Mesendoderm (in vitro differentiated cells): ENCODE results near the gene MAML1.

Experiments
- DNase-seq: peaks from one replicate; pipeline ENCODE4 v3.0.0; 2013
- H2AK5ac ChIP-seq: 2 replicates; pipeline ENCODE4 v1.6.1; 2013; ENCODE audit warnings: low read length, inconsistent platforms
- H2BK120ac ChIP-seq: 2 replicates; pipeline ENCODE4 v1.6.1; 2013; ENCODE audit warnings: low read depth, mild to moderate bottlenecking, low read length, moderate library complexity, mixed read lengths
- H2BK15ac ChIP-seq: replicated peaks from 2 replicates; pipeline ENCODE4 v1.6.1; 2013; ENCODE audit warnings: low read depth, mild to moderate bottlenecking, moderate library complexity
- H2BK5ac ChIP-seq: 2 replicates; pipeline ENCODE4 v1.6.1; 2013; ENCODE audit warnings: low read length, inconsistent platforms
- H3K18ac ChIP-seq: 2 replicates; pipeline ENCODE4 v1.6.1; 2013; ENCODE audit warnings: mild to moderate bottlenecking, low read length, mixed read lengths
- H3K23ac ChIP-seq: one replicate; pipeline ENCODE4 v1.6.1; 2013; ENCODE audit warnings: low read length
- H3K27ac ChIP-seq: 2 replicates; pipeline ENCODE4 v1.5.1; 2013; ENCODE audit warnings: low read depth, mild to moderate bottlenecking, inconsistent platforms, low read length, moderate library complexity
- H3K27me3 ChIP-seq: 2 replicates; pipeline ENCODE4 v1.6.1; 2013; ENCODE audit warnings: low read length, control low read depth, mild to moderate bottlenecking, inconsistent platforms; ENCODE audit not compliant: insufficient read depth, poor library complexity
- H3K36me3 ChIP-seq: 2 replicates; pipeline ENCODE4 v1.6.1; 2013; ENCODE audit warnings: low read length, inconsistent platforms; ENCODE audit not compliant: control insufficient read depth, insufficient read depth
- H3K4ac ChIP-seq: one replicate; pipeline ENCODE4 v1.6.1; 2013; ENCODE audit warnings: low read depth, mild to moderate bottlenecking, low read length, moderate library complexity
- H3K4me1 ChIP-seq: 2 replicates; pipeline ENCODE4 v1.6.1; 2013; ENCODE audit warnings: low read depth, low read length, inconsistent platforms; ENCODE audit not compliant: control insufficient read depth
- H3K4me2 ChIP-seq: 2 replicates; pipeline ENCODE4 v1.6.1; 2013; ENCODE audit warnings: low read length
- H3K4me3 ChIP-seq: 2 replicates; pipeline ENCODE4 v1.5.1; 2013; ENCODE audit warnings: mild to moderate bottlenecking, low read length
- H3K56ac ChIP-seq: one replicate; pipeline ENCODE4 v1.6.1; 2013; ENCODE audit warnings: low read length
- H3K79me1 ChIP-seq: 2 replicates; pipeline ENCODE4 v1.6.1; 2013; ENCODE audit warnings: low read length, inconsistent platforms
- H3K79me2 ChIP-seq: 2 replicates; pipeline ENCODE4 v1.6.1; 2013; ENCODE audit warnings: mild to moderate bottlenecking, low read length; ENCODE audit not compliant: control insufficient read depth, insufficient read depth
- H3K9ac ChIP-seq: 2 replicates; pipeline ENCODE4 v1.6.1; 2013; ENCODE audit warnings: low read length, inconsistent platforms
- H4K5ac ChIP-seq: one replicate; pipeline ENCODE4 v1.6.1; 2013; ENCODE audit warnings: low read length
- H4K8ac ChIP-seq: one replicate; pipeline ENCODE4 v1.6.1; 2013; ENCODE audit warnings: low read depth, mild to moderate bottlenecking, control low read depth, low read length, moderate library complexity
- WGBS: extraction: QIAGEN DNeasy Blood & Tissue Kit; methylation state at CpG from one replicate; pipeline ENCODE4 v1.1.7; 2013; ENCODE audit warnings: low lambda C conversion rate, missing lambda C conversion rate; ENCODE audit not compliant: insufficient coverage; ENCODE audit errors: extremely low coverage; 5-methylcytosine and 5-hydroxymethylcytosine counted together

Gene MAML1

GRCh38 chr5:179820483-179821297 is 88.1 kb downstream of the MAML1 start, which contains the start of gene SQSTM1:
TSS of gene SQSTM1 (plus strand) at chr5:179820905. CDS start at chr5:179820937, 32 bp downstream.
- Histone ChIP-seq H3K4ac (peak within 1 kb of the TSS; percentile 65), H4K5ac (no peak within 1 kb of the TSS), H2BK120ac (peak within 1 kb of the TSS; percentile 62), H3K27me3 (no peaks in the 10 kb centered on the region), H3K4me1 (peaks cover 14% of the 10 kb centered on the region), H3K79me2 (peaks cover 12% of the 10 kb centered on the region), H3K9ac (peak within 1 kb of the TSS; percentile 96), H2AK5ac (peak within 1 kb of the TSS; percentile 47), H2BK5ac (peak within 1 kb of the TSS; percentile 72), H3K18ac (peak within 1 kb of the TSS; percentile 75), H3K36me3 (peaks cover 6% of the 10 kb centered on the region), H3K4me3 (peak within 1 kb of the TSS; percentile 44), H4K8ac (no peak within 1 kb of the TSS), H3K79me1 (peaks cover 14% of the 10 kb centered on the region), H3K27ac (peak within 1 kb of the TSS; percentile 83), H3K23ac (peak within 1 kb of the TSS; percentile 95), H2BK15ac (no peak within 1 kb of the TSS), H3K56ac (peak within 1 kb of the TSS; percentile 94), H3K4me2 (peak within 1 kb of the TSS; percentile 29)
- no CpG with 5 or more reads among the region's 81 CpGs for WGBS
- peak; percentile 79 for DNase-seq

GRCh38 chr5:179821298-179822058 is 88.9 kb downstream of the MAML1 start:
- H3K4me1 ChIP-seq, result peaks cover 14% of the 10 kb centered on the region
- H3K18ac ChIP-seq, result peak overlapping the region; percentile 71
- peak overlapping the region; percentile 94 for H3K56ac ChIP-seq
- H2BK5ac ChIP-seq, result no peak overlapping the region
- no peak overlapping the region for H4K5ac ChIP-seq
- WGBS, result no CpG with 5 or more reads among the region's 54 CpGs
- peak overlapping the region; percentile 83 for H3K27ac ChIP-seq
- H3K36me3 ChIP-seq, result peaks cover 6% of the 10 kb centered on the region
- H3K4me3 ChIP-seq, result peak overlapping the region; percentile 44
- no peaks in the 10 kb centered on the region for H3K27me3 ChIP-seq
- no peak overlapping the region for H3K4ac ChIP-seq
- H3K4me2 ChIP-seq, result peak overlapping the region; percentile 30
- H4K8ac ChIP-seq, result no peak overlapping the region
- DNase-seq, result peak; percentile 90
- no peak overlapping the region for H2BK120ac ChIP-seq
- no peak overlapping the region for H2BK15ac ChIP-seq
- peak overlapping the region; percentile 95 for H3K23ac ChIP-seq
- H3K9ac ChIP-seq, result peak overlapping the region; percentile 96
- peaks cover 14% of the 10 kb centered on the region for H3K79me1 ChIP-seq
- peaks cover 12% of the 10 kb centered on the region for H3K79me2 ChIP-seq
- no peak overlapping the region for H2AK5ac ChIP-seq

- WGBS, result no CpG with 5 or more reads among the region's 3 CpGs
- H3K79me2 ChIP-seq, result peaks cover 12% of the 10 kb centered on the region
- H3K23ac ChIP-seq, result no peak overlapping the region
- peaks cover 7% of the 10 kb centered on the region for H3K36me3 ChIP-seq
- no peak overlapping the region for H3K4ac ChIP-seq
- no peak overlapping the region for H2BK15ac ChIP-seq
- H3K4me2 ChIP-seq, result peak overlapping the region; percentile 30
- no peak overlapping the region for H2BK120ac ChIP-seq
- H3K18ac ChIP-seq, result no peak overlapping the region
- no peak overlapping the region for H3K27ac ChIP-seq
- no peak for DNase-seq
- no peaks in the 10 kb centered on the region for H3K27me3 ChIP-seq
- no peak overlapping the region for H2BK5ac ChIP-seq
- peak overlapping the region; percentile 31 for H3K9ac ChIP-seq
- H3K79me1 ChIP-seq, result peaks cover 14% of the 10 kb centered on the region
- no peak overlapping the region for H4K8ac ChIP-seq
- H3K4me3 ChIP-seq, result no peak overlapping the region
- H4K5ac ChIP-seq, result no peak overlapping the region
- H2AK5ac ChIP-seq, result no peak overlapping the region
- peak overlapping the region; percentile 75 for H3K56ac ChIP-seq
- H3K4me1 ChIP-seq, result peaks cover 14% of the 10 kb centered on the region
Measured at GRCh38 chr5:179822059-179822432, 89.4 kb downstream of the MAML1 start.

- Histone ChIP-seq H3K79me2 (peaks cover 12% of the 10 kb centered on the region), H3K9ac (peak overlapping the region; percentile 31), H3K36me3 (peaks cover 7% of the 10 kb centered on the region), H3K27ac (no peak overlapping the region), H2AK5ac (no peak overlapping the region), H3K18ac (no peak overlapping the region), H3K4me3 (no peak overlapping the region), H3K56ac (peak overlapping the region; percentile 75), H3K4me1 (peaks cover 14% of the 10 kb centered on the region), H4K8ac (no peak overlapping the region), H3K23ac (no peak overlapping the region), H3K79me1 (peaks cover 14% of the 10 kb centered on the region), H2BK120ac (no peak overlapping the region), H3K27me3 (no peaks in the 10 kb centered on the region), H3K4me2 (peak overlapping the region; percentile 30), H3K4ac (no peak overlapping the region), H4K5ac (no peak overlapping the region), H2BK5ac (no peak overlapping the region), H2BK15ac (no peak overlapping the region)
- WGBS, result no CpG with 5 or more reads among the region's 8 CpGs
- no peak for DNase-seq
Measured at GRCh38 chr5:179822444-179822990, 89.9 kb downstream of the MAML1 start.

GRCh38 chr5:179823937-179824744 is 91.5 kb downstream of the MAML1 start:
- Histone ChIP-seq H2BK5ac (no peak overlapping the region), H3K9ac (no peak overlapping the region), H3K79me1 (peaks cover 14% of the 10 kb centered on the region), H3K27ac (no peak overlapping the region), H3K4me3 (no peak overlapping the region), H3K56ac (no peak overlapping the region), H3K27me3 (no peaks in the 10 kb centered on the region), H3K4me2 (no peak overlapping the region), H3K4me1 (peaks cover 14% of the 10 kb centered on the region), H2BK15ac (no peak overlapping the region), H2BK120ac (no peak overlapping the region), H3K4ac (no peak overlapping the region), H3K23ac (no peak overlapping the region), H4K5ac (no peak overlapping the region), H3K18ac (no peak overlapping the region), H3K36me3 (peaks cover 9% of the 10 kb centered on the region), H3K79me2 (peaks cover 12% of the 10 kb centered on the region), H4K8ac (no peak overlapping the region), H2AK5ac (no peak overlapping the region)
- no peak for DNase-seq
- no CpG with 5 or more reads among the region's 22 CpGs for WGBS
